ENCODE measurements around the gene ALG12.
A peak's percentile ranks its signal among the peaks of the same experiment; 100 is the strongest.

The ALG12 gene

GRCh38 chr22:49942565-49943404 is 24.5 kb upstream of the ALG12 start:
- TF ChIP-seq POLR2AphosphoS5 (IDR thresholded peaks at IDR 0.05; ENCODE audit: low read depth, low read length) (no peak), POLR2A (IDR thresholded peaks at IDR 0.05; ENCODE audit: low read depth, low read length) (no peak), TAF1 (IDR thresholded peaks at IDR 0.05; ENCODE audit: borderline replicate concordance, low read depth, low read length) (no peak)
- DNase-seq (ENCODE audit: insufficient read length) (no peak), FAIRE-seq (peak; percentile 64)

GRCh38 chr22:49941507-49942316 is 23.5 kb upstream of the ALG12 start:
- no peak for FAIRE-seq
- TF ChIP-seq POLR2A (IDR thresholded peaks at IDR 0.05; ENCODE audit: low read depth, low read length) (no peak), TAF1 (IDR thresholded peaks at IDR 0.05; ENCODE audit: borderline replicate concordance, low read depth, low read length) (no peak), POLR2AphosphoS5 (IDR thresholded peaks at IDR 0.05; ENCODE audit: low read depth, low read length) (no peak)
- DNase-seq (ENCODE audit: insufficient read length) = no peak

GRCh38 chr22:49938565-49939136 is 20.4 kb upstream of the ALG12 start:
- TF ChIP-seq TAF1 (IDR thresholded peaks at IDR 0.05; ENCODE audit: borderline replicate concordance, low read depth, low read length) = no peak
- no peak for TF ChIP-seq POLR2A (IDR thresholded peaks at IDR 0.05; ENCODE audit: low read depth, low read length)
- no peak for TF ChIP-seq POLR2AphosphoS5 (IDR thresholded peaks at IDR 0.05; ENCODE audit: low read depth, low read length)
- FAIRE-seq (no peak), DNase-seq (ENCODE audit: insufficient read length) (no peak)

GRCh38 chr22:49937758-49938564 is 19.7 kb upstream of the ALG12 start:
- FAIRE-seq (no peak), DNase-seq (ENCODE audit: insufficient read length) (no peak)
- no peak for TF ChIP-seq POLR2AphosphoS5 (IDR thresholded peaks at IDR 0.05; ENCODE audit: low read depth, low read length)
- no peak for TF ChIP-seq TAF1 (IDR thresholded peaks at IDR 0.05; ENCODE audit: borderline replicate concordance, low read depth, low read length)

GRCh38 chr22:49936973-49937757 is 18.9 kb upstream of the ALG12 start:
- no peak for TF ChIP-seq TAF1 (IDR thresholded peaks at IDR 0.05; ENCODE audit: borderline replicate concordance, low read depth, low read length)
- TF ChIP-seq POLR2A (IDR thresholded peaks at IDR 0.05; ENCODE audit: low read depth, low read length) = no peak
- TF ChIP-seq POLR2AphosphoS5 (IDR thresholded peaks at IDR 0.05; ENCODE audit: low read depth, low read length) = no peak
- FAIRE-seq (no peak), DNase-seq (ENCODE audit: insufficient read length) (no peak)

- peak; percentile 82 for DNase-seq (ENCODE audit: insufficient read length)
- TF ChIP-seq POLR2A (IDR thresholded peaks at IDR 0.05; ENCODE audit: low read depth, low read length) = peak; percentile 55; the same call in 1 of the 2 replicates
- TF ChIP-seq POLR2AphosphoS5 (IDR thresholded peaks at IDR 0.05; ENCODE audit: low read depth, low read length) = no peak
- FAIRE-seq = peak; percentile 92
Observed at GRCh38 chr22:49936018-49936972, 18.1 kb upstream of the ALG12 start.

- FAIRE-seq = no peak
- no peak for TF ChIP-seq TAF1 (IDR thresholded peaks at IDR 0.05; ENCODE audit: borderline replicate concordance, low read depth, low read length)
- no peak for TF ChIP-seq POLR2A (IDR thresholded peaks at IDR 0.05; ENCODE audit: low read depth, low read length)
- TF ChIP-seq POLR2AphosphoS5 (IDR thresholded peaks at IDR 0.05; ENCODE audit: low read depth, low read length) = no peak
- no peak for DNase-seq (ENCODE audit: insufficient read length)
Observed at GRCh38 chr22:49935561-49935960, 17.3 kb upstream of the ALG12 start.

- TF ChIP-seq POLR2A (IDR thresholded peaks at IDR 0.05; ENCODE audit: low read depth, low read length) (no peak), TAF1 (IDR thresholded peaks at IDR 0.05; ENCODE audit: borderline replicate concordance, low read depth, low read length) (no peak), POLR2AphosphoS5 (IDR thresholded peaks at IDR 0.05; ENCODE audit: low read depth, low read length) (no peak)
- peak; percentile 54 for FAIRE-seq
- peak; percentile 74 for DNase-seq (ENCODE audit: insufficient read length)
Observed at GRCh38 chr22:49934891-49935557, 16.8 kb upstream of the ALG12 start.
